D721Med (cell line): ENCODE measurements around the gene ZNF410.

Experiments used
- DNase-seq: peaks from one replicate; pipeline ENCODE4 v3.0.0; 2011; ENCODE audit warnings: low spot score; ENCODE audit not compliant: insufficient read length
- FAIRE-seq: peaks from 2 replicates; lab custom pipeline; 2011; peaks lifted over from hg19 to GRCh38; lab: Jason Lieb, UNC
- TF ChIP-seq, protein P1 (sequence below): IDR thresholded peaks from 2 replicates; pipeline ENCODE4 v1.5.1; 2012; ENCODE audit warnings: mild to moderate bottlenecking, control low read depth; ENCODE audit not compliant: insufficient read depth; ENCODE audit errors: missing control alignments

ZNF410 gene

DNA sequence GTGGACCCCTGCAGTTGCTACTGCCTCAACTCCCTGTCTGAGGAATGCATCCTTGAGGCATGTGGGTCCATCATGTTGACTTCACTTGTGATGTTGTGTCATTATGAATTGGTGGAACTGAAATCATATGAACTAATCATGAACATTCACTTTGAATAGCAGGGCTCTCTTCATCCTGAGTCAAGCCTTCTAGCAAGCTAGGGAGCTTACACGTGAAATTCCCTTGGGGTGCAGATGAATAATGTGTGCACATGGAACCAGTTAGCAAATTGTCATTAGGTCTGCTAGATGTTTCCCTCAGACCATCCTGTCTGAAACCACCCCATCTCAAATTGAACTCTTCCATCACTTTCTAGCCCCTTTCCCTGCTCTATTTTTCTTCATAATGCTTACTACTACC lies 67.1 kb downstream of the ZNF410 start:
- FAIRE-seq (no peak), DNase-seq (no peak)
- TF ChIP-seq, protein P1, sequence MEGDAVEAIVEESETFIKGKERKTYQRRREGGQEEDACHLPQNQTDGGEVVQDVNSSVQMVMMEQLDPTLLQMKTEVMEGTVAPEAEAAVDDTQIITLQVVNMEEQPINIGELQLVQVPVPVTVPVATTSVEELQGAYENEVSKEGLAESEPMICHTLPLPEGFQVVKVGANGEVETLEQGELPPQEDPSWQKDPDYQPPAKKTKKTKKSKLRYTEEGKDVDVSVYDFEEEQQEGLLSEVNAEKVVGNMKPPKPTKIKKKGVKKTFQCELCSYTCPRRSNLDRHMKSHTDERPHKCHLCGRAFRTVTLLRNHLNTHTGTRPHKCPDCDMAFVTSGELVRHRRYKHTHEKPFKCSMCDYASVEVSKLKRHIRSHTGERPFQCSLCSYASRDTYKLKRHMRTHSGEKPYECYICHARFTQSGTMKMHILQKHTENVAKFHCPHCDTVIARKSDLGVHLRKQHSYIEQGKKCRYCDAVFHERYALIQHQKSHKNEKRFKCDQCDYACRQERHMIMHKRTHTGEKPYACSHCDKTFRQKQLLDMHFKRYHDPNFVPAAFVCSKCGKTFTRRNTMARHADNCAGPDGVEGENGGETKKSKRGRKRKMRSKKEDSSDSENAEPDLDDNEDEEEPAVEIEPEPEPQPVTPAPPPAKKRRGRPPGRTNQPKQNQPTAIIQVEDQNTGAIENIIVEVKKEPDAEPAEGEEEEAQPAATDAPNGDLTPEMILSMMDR, result no peak

DNA sequence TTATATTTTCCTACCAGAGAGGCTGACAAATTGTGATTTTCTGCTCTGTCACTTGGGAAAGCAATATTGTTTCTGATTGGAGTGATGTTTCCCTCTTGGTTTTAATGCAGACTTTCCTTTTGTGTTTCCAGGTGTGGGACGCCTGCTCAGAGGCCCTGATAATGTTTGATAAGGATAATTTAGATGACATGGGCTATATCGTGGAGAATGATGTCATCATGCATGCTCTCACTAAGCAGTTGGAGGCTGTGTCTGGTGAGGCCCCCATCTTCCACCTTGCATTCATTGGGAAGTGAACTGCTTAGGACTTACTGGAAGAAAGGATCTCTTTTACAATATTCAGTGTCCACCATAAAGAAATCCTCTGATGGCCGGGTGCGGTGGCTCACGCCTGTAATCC lies 69.0 kb downstream of the ZNF410 start:
- DNase-seq (no peak), FAIRE-seq (no peak)
- TF ChIP-seq, protein P1, result no peak

DNA sequence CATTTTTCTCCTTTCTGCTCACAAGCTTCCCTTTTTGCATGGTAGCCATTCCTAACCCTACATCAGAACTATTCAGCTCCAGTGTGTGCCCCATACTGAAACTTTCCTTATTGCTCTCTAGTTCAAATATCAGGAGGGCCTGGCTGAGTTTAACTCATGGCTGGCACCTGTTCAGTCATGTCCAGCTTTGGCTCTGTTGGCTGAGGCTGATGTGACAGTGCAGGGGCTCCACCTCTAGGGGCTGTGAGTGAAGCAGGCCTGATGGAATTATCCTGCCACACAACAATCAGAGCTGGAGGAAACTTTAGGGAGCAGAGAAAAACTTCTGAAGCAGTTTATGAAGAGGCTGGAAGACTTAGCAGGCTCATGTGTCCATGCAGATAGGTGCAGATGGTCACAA lies 71.9 kb downstream of the ZNF410 start:
- no peak for FAIRE-seq
- TF ChIP-seq, protein P1, result no peak
- no peak for DNase-seq

DNA sequence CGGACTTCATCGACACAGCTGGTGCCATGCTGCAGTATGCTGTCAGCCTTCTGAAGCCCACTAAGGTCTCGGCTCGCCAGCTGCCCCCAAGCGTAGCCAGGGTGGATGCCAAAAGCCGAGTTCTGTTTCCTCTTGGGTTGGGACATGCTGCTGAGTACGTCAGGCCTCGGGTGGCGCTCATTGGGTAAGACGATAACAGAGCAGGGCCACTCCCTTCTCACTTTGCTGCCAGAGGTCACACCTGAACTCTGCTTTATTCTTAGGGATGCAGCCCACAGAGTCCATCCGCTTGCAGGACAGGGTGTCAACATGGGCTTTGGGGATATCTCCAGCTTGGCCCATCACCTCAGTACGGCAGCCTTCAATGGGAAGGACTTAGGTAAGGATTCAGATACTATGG lies 74.5 kb downstream of the ZNF410 start:
- FAIRE-seq (no peak), DNase-seq (no peak)
- TF ChIP-seq, protein P1, result no peak

DNA sequence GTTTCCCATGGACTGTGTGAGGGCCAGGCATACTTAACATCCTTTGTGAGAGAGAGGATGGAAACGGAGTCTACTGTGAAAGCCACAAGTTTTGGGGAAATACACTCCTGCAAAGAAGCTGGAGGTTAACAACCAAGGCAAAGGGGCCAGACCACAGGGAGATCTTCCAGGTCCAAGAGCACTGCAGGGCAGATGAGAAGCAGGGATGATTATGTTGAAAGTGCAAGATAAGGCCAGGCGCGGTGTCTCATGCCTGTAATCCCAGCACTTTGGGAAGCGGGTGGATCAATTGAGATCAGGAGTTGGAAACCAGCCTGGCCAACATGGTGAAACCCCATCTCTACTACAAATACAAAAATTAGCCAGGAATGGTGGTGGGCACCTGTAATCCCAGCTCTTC lies 78.6 kb downstream of the ZNF410 start:
- no peak for DNase-seq
- TF ChIP-seq, protein P1, result no peak
- FAIRE-seq, result no peak

DNA sequence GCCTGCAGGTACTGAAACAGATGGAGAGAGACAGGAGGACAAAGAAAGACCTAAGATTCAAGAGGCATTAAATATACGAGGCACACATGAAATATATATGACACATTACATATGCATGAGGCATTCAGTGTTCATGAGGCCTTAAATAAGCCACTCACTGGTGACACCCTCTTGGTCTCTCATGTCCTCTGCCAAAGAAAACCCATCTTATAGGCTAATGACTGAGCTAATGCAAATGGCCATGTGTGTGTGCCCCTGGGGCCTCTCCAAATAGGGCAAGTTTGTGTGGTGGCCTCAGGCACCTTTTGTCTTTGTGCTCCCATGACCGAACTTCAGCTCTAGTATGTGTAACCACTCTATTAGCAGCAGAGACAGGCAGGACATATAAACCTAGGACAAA lies 82.2 kb downstream of the ZNF410 start:
- DNase-seq, result no peak
- TF ChIP-seq, protein P1, result no peak
- no peak for FAIRE-seq

DNA sequence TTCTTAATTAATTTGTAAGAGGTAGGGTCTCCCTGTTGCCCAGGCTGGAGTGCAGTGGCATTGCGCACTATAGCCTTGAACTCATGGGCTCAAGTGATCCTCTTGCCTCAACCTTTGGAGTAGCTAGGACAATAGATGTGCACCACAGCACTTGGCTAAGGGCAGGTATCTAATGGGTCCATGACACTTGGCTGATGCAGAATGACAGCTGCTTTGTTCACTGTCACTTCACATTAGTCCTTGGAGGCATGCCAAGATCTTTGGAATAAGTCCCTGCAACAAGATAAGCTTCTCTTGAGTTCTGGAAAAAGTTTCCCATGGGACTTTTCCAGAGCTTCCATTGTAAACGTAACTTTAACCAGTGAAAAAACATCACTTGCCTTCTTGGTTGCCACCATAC lies 86.8 kb downstream of the ZNF410 start:
- TF ChIP-seq, protein P1, result no peak
- no peak for FAIRE-seq

More for the DNA sequence above, 86.8 kb downstream of the ZNF410 start:
- no peak for DNase-seq
